HG03175 (cell line): ENCODE results near the gene LRWD1.
A peak's percentile ranks its signal among the peaks of the same experiment; 100 is the strongest.
"Not testable (repeated sequence)": the region's sequence is repeated elsewhere in the genome, so short reads cannot be mapped to it uniquely, and the experiment has no call there.

Experiments
- ATAC-seq: cut with Tn5 transposase; IDR thresholded peaks from one replicate; pipeline ENCODE4 v1.9.1; 2021; ENCODE audit warnings: mild to moderate bottlenecking, moderate library complexity; ENCODE audit not compliant: unreplicated experiment

Gene LRWD1

GRCh38 chr7:102494026-102494425, 29.2 kb downstream of the LRWD1 start:
- ATAC-seq = not testable (repeated sequence)

- ATAC-seq = peak; percentile 74
These were observed 29.8 kb downstream of the LRWD1 start for GRCh38 chr7:102494473-102495149.

GRCh38 chr7:102496861-102497260, 32.1 kb downstream of the LRWD1 start:
- not testable (repeated sequence) for ATAC-seq

GRCh38 chr7:102497308-102497707, 32.5 kb downstream of the LRWD1 start:
- ATAC-seq = not testable (repeated sequence)

GRCh38 chr7:102498321-102498720, 33.5 kb downstream of the LRWD1 start:
- not testable (repeated sequence) for ATAC-seq

- not testable (repeated sequence) for ATAC-seq
These were observed 38.4 kb downstream of the LRWD1 start for GRCh38 chr7:102503141-102503540.

GRCh38 chr7:102505298-102506185, 40.8 kb downstream of the LRWD1 start:
- not testable (repeated sequence) for ATAC-seq

- ATAC-seq = not testable (repeated sequence)
These were observed 42.8 kb downstream of the LRWD1 start for GRCh38 chr7:102507410-102508088.

GRCh38 chr7:102510575-102510974, 45.8 kb downstream of the LRWD1 start:
- not testable (repeated sequence) for ATAC-seq

- peak; percentile 41 for ATAC-seq
These were observed 47.2 kb downstream of the LRWD1 start for GRCh38 chr7:102511860-102512522.

- not testable (repeated sequence) for ATAC-seq
These were observed 47.9 kb downstream of the LRWD1 start for GRCh38 chr7:102512642-102513221.

GRCh38 chr7:102514881-102515721, 50.3 kb downstream of the LRWD1 start:
- peak; percentile 70 for ATAC-seq

GRCh38 chr7:102515889-102516288, 51.1 kb downstream of the LRWD1 start:
- not testable (repeated sequence) for ATAC-seq

- ATAC-seq = not testable (repeated sequence)
These were observed 52.2 kb downstream of the LRWD1 start for GRCh38 chr7:102516951-102517350.

GRCh38 chr7:102517550-102518147, 52.9 kb downstream of the LRWD1 start, which contains the start of gene RASA4B:
Gene RASA4B, minus strand, starts transcription at chr7:102517777. Its CDS starts 67 bp downstream, at chr7:102517710.
- peak; percentile 75 for ATAC-seq

- ATAC-seq = not testable (repeated sequence)
These were observed 56.0 kb downstream of the LRWD1 start for GRCh38 chr7:102520797-102521196.
